NCI-H226 (cell line): ENCODE results near the gene NRARP.
"Not testable (repeated sequence)": the region's sequence is repeated elsewhere in the genome, so short reads cannot be mapped to it uniquely, and the experiment has no call there.

Source experiments
- DNase-seq: peaks from one replicate; pipeline ENCODE4 v3.0.0-alpha.2; 2015

The NRARP gene

GRCh38 chr9:137275588-137276472 lies 26.2 kb downstream of the NRARP start:
- DNase-seq, result no peak

- no peak for DNase-seq
Measured at GRCh38 chr9:137275203-137275587, 26.9 kb downstream of the NRARP start.

GRCh38 chr9:137273611-137274320 lies 28.3 kb downstream of the NRARP start:
- DNase-seq, result no peak

- DNase-seq, result no peak
Measured at GRCh38 chr9:137273095-137273490, 29.0 kb downstream of the NRARP start.

- DNase-seq, result no peak
Measured at GRCh38 chr9:137272241-137273094, 29.6 kb downstream of the NRARP start.

DNA sequence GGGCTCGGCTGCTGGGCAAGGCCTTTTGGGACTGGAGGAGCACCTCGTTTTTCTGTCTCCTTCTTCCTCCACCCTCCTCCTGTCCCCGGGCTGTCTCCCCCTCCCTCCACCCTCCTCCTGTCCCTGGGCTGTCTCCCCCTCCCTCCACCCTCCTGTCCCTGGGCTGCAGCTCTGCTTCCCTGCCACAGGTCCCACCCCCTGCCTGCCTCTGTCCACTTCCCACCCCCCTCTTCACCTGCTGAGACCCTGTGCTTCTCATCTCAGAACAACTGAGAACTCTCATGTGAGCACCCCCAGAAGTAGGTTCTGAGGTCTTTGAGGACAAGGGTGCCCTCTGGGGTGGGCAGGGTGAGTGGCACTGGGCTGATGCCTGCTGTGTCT lies 30.4 kb downstream of the NRARP start:
- DNase-seq, result no peak

DNA sequence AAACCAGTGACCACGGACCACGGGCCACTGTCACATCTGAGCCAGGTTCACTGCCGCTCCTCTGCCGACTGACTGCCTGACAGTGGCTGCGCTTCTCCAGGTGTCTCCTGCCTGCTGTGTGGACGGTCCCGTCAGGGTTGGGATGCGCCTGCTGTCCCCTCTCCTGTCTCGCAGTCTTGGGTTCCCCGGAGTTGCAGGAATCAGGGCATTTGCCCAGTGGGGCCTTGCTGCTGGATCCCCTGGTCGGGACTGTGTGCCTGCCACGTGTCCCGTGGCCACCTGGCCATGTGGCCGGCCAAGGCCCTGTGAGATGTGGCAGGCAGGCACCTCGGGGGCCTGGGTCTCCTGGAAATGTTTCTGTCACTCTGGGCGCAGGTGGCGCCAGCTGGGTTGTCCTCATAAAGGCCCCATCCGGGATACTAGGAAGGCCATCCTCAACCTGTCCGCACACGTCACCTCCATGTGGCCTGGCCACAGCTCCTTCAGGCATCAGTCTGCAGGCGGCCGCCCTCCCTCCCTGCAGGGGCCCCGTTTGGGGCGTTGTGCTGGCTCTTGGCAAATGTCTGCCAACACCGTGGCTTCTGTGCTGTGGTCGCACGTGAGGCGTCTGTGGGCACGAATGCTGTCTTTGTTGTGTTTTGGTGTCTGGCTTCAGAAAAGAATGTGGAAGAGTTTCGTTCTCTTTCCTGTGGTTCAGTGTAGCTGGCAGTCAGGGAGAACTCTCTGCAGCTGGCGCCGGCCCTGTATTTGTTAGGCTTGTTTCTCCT lies 31.0 kb downstream of the NRARP start:
- no peak for DNase-seq

- DNase-seq, result no peak
Measured at GRCh38 chr9:137269231-137269772, 32.8 kb downstream of the NRARP start.

DNA sequence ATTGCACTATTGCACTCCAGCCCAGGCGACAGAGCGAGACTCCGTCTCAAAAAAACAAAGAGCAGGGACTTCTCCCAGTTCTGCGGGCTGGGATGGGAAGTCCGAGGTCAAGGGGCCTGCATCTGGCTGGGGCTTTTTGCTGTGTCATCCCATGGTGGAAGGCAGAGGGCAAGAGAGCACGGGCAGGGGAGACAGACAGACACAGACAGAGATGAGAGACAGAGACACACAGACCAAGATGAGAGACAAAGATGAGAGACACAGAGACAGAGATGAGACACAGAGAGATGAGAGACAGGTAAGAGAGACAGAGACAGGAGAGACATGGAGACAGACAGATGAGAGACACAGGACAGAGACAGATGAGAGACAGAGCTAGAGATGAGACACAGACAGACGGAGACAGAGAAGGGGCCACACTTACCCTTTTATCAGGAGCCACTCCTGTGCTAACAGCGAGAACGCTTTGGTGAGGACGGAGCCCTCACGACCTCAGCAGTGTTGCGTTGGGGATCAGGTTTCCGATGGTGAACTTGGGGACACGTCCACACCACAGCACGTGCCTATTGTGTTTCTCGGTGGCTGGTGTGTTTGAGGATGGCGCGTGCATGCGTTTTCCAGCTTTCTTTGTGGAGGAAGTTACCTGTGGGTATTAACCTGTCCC lies 33.4 kb downstream of the NRARP start:
- DNase-seq, result no peak

DNA sequence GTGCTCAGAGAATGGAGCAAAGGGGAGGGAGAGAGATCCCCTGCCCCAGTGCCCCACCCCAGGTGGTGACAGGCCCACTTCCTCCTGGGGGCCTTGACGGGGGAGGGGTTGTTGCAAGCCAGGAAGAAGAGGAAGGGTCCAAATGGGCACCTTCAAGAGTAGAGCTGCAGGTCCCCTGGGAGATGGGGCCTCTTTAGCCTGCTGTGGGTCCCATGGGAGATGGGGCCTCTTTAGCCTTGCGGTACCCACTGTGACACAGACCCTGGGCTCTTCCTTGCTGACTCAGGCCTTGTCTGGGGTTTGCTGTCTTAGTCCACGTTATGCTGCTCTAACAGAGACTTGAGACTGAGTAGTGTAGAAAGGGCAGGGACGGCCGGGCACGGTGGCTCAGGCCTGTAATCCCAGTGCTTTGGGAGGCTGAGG lies 34.1 kb downstream of the NRARP start:
- DNase-seq, result no peak

- no peak for DNase-seq
Measured at GRCh38 chr9:137266585-137267453, 35.3 kb downstream of the NRARP start.

DNA sequence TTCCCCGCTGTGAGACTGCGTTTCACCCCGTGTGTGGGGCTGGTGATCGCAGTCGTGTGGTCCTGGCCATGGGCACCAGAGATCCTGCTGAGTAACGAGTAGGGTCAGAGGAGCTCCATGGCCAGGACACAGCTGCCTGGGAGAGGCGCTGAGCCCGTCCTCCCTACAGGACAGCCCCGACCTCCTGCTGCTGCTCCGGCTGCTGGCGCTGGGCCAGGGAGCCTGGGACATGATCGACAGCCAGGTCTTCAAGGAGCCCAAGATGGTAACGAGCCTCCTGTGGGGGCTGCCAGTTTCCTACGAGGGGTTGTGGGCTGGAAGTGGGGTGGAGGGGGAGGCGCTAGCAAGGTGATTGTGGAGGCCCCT lies 35.9 kb downstream of the NRARP start:
- no peak for DNase-seq

GRCh38 chr9:137265496-137266161 lies 36.4 kb downstream of the NRARP start:
- no peak for DNase-seq

DNA sequence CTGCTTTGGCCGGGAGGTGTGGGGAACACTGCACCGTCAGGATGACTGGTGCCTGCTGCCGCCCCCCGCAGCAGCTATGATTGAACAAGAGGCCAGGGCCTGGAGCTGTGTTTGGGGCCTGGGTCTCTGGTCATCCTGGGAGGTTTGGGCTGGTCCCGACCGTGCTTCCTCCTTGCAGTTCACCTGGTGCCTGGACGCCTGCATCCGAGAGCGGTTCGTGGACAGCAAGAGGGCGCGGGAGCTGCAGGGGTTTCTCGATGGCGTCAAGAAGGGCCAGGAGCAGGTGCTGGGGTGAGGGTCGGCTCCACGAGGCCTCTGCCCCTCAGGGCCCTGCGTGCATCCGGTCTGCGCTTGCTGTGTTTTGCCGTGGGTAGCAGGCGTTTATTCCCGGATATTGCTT lies 38.0 kb downstream of the NRARP start:
- DNase-seq, result no peak

DNA sequence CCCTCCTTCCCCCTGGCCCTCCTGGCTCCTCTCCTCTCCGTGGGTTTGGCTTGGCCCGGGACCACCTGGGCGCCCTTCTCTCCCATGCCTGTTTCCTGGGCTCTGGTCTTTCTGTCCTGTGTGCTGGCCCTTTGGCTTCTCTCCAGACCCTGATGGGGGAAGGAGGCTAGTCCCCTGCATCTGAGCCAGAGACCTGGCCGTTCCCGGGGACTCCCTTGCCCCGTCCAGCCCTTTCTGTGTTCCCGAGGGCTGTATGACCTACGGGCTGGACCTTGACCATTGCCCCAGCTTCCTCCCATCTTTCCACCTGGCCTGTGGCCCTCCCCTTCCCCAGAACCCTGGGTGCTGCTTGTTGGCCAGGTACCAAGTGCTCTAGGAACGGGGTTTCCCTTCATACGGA lies 38.6 kb downstream of the NRARP start:
- no peak for DNase-seq

DNA sequence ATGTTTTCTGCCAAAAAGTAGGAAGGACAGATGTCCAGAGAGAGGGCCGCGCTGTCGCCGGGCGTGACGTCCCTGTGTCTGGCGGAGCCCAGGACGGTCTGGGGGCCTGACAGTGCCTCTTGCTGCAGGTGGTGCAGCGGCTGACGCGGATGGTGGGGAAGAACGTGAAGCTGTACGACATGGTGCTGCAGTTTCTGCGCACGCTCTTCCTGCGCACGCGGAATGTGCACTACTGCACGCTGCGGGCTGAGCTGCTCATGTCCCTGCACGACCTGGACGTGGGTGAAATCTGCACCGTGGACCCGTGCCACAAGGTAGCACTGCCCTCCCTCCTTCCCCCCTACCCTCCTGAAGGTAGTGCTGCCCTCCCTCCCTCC lies 39.2 kb downstream of the NRARP start:
- no peak for DNase-seq

DNA sequence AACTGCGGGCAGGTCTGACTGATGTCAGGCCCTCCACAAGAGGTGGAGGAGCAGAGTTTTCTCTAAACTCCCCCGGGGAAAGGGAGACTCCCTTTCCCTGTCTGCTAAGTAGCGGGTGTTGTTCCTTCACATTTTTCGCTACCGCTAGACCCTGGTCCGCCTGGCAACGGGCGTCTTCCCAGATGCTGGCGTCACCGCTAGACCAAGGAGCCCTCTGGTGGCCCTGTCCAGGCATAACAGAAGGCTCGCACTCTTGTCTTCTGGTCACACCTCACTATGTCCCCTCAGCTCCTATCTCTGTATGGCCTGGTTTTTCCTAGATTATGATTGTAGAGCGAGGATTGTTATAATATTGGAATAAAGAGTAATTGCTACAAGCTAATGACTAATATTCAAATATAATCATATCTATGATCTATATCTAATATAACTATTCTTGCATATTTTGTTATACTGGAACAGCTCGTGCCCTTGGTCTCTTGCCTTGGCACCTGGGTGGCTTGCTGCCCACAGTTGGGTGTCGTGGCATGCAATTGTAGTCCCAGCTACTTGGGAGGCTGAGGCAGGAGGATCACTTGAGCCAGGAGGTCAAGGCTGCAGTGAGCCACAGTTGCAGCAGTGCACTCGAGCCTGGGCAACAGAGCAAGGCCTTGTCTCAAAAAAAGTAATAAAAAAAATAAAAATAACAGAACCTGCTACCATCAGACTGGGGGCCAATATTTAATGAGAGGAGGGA lies 39.7 kb downstream of the NRARP start:
- not testable (repeated sequence) for DNase-seq

- no peak for DNase-seq
Measured at GRCh38 chr9:137256856-137257255, 45.2 kb downstream of the NRARP start.

GRCh38 chr9:137256362-137256761 lies 45.7 kb downstream of the NRARP start:
- no peak for DNase-seq
